Activated naive CD4-positive, alpha-beta T cell treated with anti-CD3 and anti-CD28 coated beads for 36 hours (primary cell): ENCODE data around the gene SCMH1. TPM values are rescaled to one million over a fixed set of nuclear protein-coding genes. Genes with fewer than 3 reads are reported as not detected.
A peak's percentile ranks its signal among the peaks of the same experiment; 100 is the strongest.

ENCODE experiments used
- CTCF ChIA-PET: fragments of 350-600 bp; sonication (Branson Sonifier 250); formaldehyde crosslinking; loops from one replicate; lab custom pipeline; 2021; ENCODE audit warnings: antibody characterized with exemption; lab: Charles Lee
- DNase-seq: peaks from one replicate; pipeline ENCODE4 v3.0.0-alpha.2; 2020
- H3K27ac Mint-ChIP-seq: one replicate; pipeline ENCODE4 v1.8.0; 2021; ENCODE audit warnings: mild to moderate bottlenecking, mixed read lengths
- H3K27me3 Mint-ChIP-seq: one replicate; pipeline ENCODE4 v1.8.0; 2021; ENCODE audit warnings: low read depth, mixed read lengths
- H3K36me3 Mint-ChIP-seq: one replicate; pipeline ENCODE4 v1.8.0; 2021; ENCODE audit warnings: low read depth, mixed read lengths
- H3K4me1 Mint-ChIP-seq: one replicate; pipeline ENCODE4 v1.8.0; 2021; ENCODE audit warnings: low read depth, mixed read lengths
- H3K4me3 Mint-ChIP-seq: one replicate; pipeline ENCODE4 v1.8.0; 2021; ENCODE audit warnings: mild to moderate bottlenecking, moderate library complexity, mixed read lengths
- H3K9me3 Mint-ChIP-seq: one replicate; pipeline ENCODE4 v1.8.0; 2021; ENCODE audit warnings: mixed read lengths
- intact Hi-C: fragments of 100-400 bp; cut with micrococcal nuclease; formaldehyde crosslinking; loops from one replicate; pipeline ENCODE4 v1.15.1; 2023
- total RNA-seq, 2 experiments: library from RNA; stranded (reverse); gene quantifications; one replicate each; pipeline ENCODE4 v1.2.3, GENCODE V29; 2021

SCMH1 gene
- total RNA-seq, 2 experiments from 2014 or later, result 17.8 to 20.7 TPM

DNA sequence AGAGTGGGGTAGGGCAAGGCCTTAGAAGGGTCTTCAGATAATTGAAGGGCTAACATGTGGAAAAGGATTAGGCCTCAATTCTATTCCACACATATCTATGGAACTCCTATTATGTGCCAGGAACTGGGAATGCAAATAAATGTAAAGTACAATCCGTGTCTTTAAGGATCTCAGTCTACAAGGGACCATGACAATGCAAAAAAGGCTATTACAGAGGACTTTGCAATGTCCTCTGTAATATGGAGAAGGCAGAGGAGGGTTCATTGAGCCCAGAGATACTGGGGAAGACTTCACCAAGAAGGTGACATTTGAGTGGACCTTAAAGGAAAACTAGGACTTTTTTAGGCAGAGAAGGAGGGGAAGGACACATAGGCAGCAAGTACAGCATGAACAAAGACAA, 4.5 kb upstream of the SCMH1 start:
- DNase-seq, result no peak
- Mint-ChIP-seq H3K36me3 (no peaks in the 10 kb centered on the region), H3K9me3 (no peaks in the 10 kb centered on the region), H3K4me3 (no peak overlapping the region), H3K27me3 (no peaks in the 10 kb centered on the region), H3K4me1 (peaks cover 5% of the 10 kb centered on the region), H3K27ac (no peak overlapping the region)
- intact Hi-C loops, result loop anchor here (10.0 kb wide), 1 partner anchor 382 kb away; the partner anchor contains the start of gene CITED4
- CTCF ChIA-PET, result interaction anchor here (0.6 kb wide), 1 partner anchor 75 kb away, joined by 3 read pairs; no protein-coding TSS in a partner anchor

DNA sequence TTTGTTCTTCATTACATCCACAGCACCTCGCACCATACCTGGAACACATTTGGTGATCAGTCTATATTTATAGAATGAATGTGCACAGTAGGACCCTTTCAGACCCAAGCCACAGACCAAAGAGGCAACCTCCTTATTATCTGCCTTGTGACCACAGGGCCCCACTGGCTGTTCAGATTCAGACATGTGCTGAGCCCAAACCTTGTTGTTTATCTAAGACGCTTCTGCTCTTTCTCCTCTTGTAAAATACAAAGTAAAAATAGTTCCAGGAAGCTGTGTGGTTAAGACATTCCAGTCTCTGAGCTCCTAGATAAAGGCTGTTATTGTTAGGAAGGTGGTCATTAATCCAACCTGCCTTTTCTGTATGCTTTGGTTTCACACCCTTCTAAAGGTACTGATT, 3.6 kb upstream of the SCMH1 start:
- no peaks in the 10 kb centered on the region for H3K9me3 Mint-ChIP-seq
- DNase-seq, result no peak
- no peak overlapping the region for H3K4me3 Mint-ChIP-seq
- H3K4me1 Mint-ChIP-seq, result peaks cover 9% of the 10 kb centered on the region
- H3K36me3 Mint-ChIP-seq, result peaks cover 1% of the 10 kb centered on the region
- no peaks in the 10 kb centered on the region for H3K27me3 Mint-ChIP-seq
- no peak overlapping the region for H3K27ac Mint-ChIP-seq
- CTCF ChIA-PET, result interaction anchor here (0.6 kb wide), 1 partner anchor 74 kb away, joined by 3 read pairs; no protein-coding TSS in a partner anchor
- intact Hi-C loops, result loop anchor here (10.0 kb wide), 1 partner anchor 381 kb away; the partner anchor contains the start of gene CITED4

GRCh38 chr1:41243079-41243385, 926 bp upstream of the SCMH1 start:
- Mint-ChIP-seq H3K9me3 (no peaks in the 10 kb centered on the region), H3K4me1 (peaks cover 18% of the 10 kb centered on the region), H3K27me3 (no peaks in the 10 kb centered on the region), H3K36me3 (peaks cover 2% of the 10 kb centered on the region), H3K4me3 (peak overlapping the region; percentile 70), H3K27ac (peak overlapping the region; percentile 74)
- CTCF ChIA-PET, result no interaction called here
- intact Hi-C loops, result loop anchor here (10.0 kb wide), 1 partner anchor 378 kb away; the partner anchor contains the start of gene CITED4
- no peak for DNase-seq

DNA sequence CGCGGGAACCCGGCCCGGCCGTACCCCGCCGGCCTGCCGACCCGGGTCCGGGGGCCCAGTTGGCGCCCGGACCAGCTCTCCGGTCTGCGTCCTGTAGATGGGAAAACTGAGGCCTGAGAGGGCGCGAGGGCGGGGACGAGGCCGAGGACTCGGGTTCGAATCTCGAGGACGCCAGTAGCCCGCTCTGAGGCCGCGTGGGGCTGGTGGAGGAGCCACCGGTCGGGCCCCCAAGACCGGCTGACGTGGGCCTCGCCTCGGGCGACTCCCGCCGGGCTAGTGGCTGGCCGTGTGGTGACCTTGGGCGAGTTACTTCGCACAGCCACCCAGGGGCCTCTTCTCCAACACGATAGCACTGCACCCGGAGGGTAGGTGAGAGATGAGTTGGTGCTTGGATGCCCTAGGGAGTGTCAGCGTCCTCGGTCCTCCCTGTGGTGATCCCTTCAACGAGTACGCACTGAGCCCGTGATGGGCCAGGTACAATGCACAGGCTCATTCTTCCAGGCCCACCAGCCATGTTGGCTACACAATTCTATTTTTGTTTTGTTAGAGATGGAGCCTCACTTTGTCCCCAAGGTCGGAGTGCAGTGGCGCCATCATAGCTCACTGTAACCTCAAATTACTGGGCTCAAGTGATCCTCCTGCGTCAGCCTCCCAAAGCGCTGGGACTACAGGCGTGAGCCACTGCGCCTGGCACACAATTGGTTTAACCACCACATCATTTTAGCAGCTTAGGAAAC, 404 bp upstream of the SCMH1 start:
- intact Hi-C loops, result loop anchor here (1.0 to 10.0 kb wide), 2 partner anchors 239 to 378 kb away; partner anchors contain the start of gene CITED4
- CTCF ChIA-PET, result no interaction called here

DNA sequence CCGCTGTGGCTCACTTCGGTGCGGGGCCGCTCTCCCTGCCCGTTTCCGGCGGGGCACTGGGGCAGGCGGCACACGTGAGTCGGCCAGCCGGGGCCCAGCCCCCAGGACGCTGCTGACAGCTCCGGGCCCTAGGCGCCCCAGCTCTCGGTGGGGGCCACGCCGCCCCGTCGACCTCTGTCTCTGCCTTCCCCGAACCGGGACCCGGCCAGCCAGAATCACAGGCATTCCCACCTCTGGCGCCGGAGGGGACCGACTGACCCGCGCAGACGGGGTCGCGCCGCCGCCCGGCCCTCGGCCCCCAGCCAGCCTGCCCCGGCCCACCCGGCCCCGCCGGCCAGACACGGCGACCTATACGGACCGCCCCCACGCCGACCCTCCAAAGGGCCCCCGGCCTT, 755 bp downstream of the SCMH1 start:
- CTCF ChIA-PET, result interaction anchor here (0.8 to 0.9 kb wide), 2 partner anchors 46 to 616 kb away, joined by 3 read pairs; no protein-coding TSS in a partner anchor

More for the DNA sequence above, 404 bp upstream of the SCMH1 start:
- peaks cover 18% of the 10 kb centered on the region for H3K4me1 Mint-ChIP-seq
- peak; percentile 26 for DNase-seq
- H3K9me3 Mint-ChIP-seq, result no peaks in the 10 kb centered on the region
- H3K27me3 Mint-ChIP-seq, result no peaks in the 10 kb centered on the region
- peak overlapping the region; percentile 74 for H3K27ac Mint-ChIP-seq
- H3K36me3 Mint-ChIP-seq, result peaks cover 2% of the 10 kb centered on the region
- H3K4me3 Mint-ChIP-seq, result peak overlapping the region; percentile 70

GRCh38 chr1:41240781-41241353, 1.2 kb downstream of the SCMH1 start:
- no peaks in the 10 kb centered on the region for H3K9me3 Mint-ChIP-seq
- CTCF ChIA-PET, result interaction anchor here (0.7 to 0.9 kb wide), 4 partner anchors 25 to 616 kb away, joined by 3 to 4 read pairs (median 3); no protein-coding TSS in a partner anchor
- no peak for DNase-seq
- intact Hi-C loops, result loop anchor here (2.0 to 10.0 kb wide), 2 partner anchors 256 to 376 kb away; partner anchors contain the start of gene CITED4
- H3K36me3 Mint-ChIP-seq, result peaks cover 2% of the 10 kb centered on the region
- H3K27ac Mint-ChIP-seq, result peak overlapping the region; percentile 68
- H3K4me3 Mint-ChIP-seq, result peak overlapping the region; percentile 78
- H3K27me3 Mint-ChIP-seq, result no peaks in the 10 kb centered on the region
- peaks cover 18% of the 10 kb centered on the region for H3K4me1 Mint-ChIP-seq

More for the DNA sequence above, 755 bp downstream of the SCMH1 start:
- Mint-ChIP-seq H3K9me3 (no peaks in the 10 kb centered on the region), H3K4me3 (peak overlapping the region; percentile 78), H3K36me3 (peaks cover 2% of the 10 kb centered on the region), H3K27ac (no peak overlapping the region), H3K4me1 (peaks cover 18% of the 10 kb centered on the region), H3K27me3 (no peaks in the 10 kb centered on the region)
- intact Hi-C loops, result loop anchor here (2.0 to 10.0 kb wide), 2 partner anchors 257 to 377 kb away; partner anchors contain the start of gene CITED4
- DNase-seq, result peak; percentile 49

GRCh38 chr1:41239988-41240610, 2.0 kb downstream of the SCMH1 start:
- CTCF ChIA-PET, result interaction anchor here (0.7 to 0.9 kb wide), 4 partner anchors 24 to 615 kb away, joined by 3 to 4 read pairs (median 3); no protein-coding TSS in a partner anchor
- Mint-ChIP-seq H3K27me3 (no peaks in the 10 kb centered on the region), H3K27ac (peak overlapping the region; percentile 10), H3K9me3 (no peaks in the 10 kb centered on the region), H3K4me1 (peaks cover 18% of the 10 kb centered on the region), H3K36me3 (peaks cover 2% of the 10 kb centered on the region), H3K4me3 (peak overlapping the region; percentile 17)
- intact Hi-C loops, result loop anchor here (2.0 to 10.0 kb wide), 3 partner anchors 17 to 375 kb away; partner anchors contain the start of gene CITED4
- DNase-seq, result peak; percentile 11

DNA sequence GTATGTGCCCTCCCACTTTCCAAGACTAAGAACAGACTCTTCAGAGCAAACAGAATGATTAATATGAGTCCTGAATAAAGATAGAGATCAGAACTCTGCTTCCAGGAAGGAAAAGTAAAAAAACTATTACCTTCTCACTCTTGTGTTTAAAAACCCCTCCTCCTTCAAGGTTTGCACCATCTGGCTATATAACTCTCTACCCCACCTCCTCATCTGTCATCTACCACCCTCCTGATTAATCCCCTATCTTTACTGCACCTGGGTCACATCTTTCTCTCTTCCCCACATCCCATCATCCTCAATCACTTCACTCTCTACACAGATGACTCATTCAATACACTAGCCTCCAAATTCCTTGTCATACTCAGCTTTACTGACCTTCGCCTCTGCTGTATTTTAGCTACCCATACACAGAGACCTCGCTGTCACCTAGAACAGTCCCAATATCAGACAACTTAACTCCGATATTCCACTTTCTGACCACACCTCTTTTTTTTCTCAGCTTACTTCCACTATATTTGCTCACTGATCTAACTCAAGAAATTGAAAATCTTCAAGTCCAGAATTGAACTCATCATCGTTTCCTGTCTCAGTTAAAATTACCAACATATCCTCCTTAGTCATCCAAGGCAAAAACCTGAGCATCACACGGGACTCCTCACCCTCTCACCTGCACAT, 3.7 kb downstream of the SCMH1 start:
- no peaks in the 10 kb centered on the region for H3K27me3 Mint-ChIP-seq
- no peak overlapping the region for H3K27ac Mint-ChIP-seq
- DNase-seq, result peak; percentile 23
- H3K36me3 Mint-ChIP-seq, result peaks cover 2% of the 10 kb centered on the region
- CTCF ChIA-PET, result no interaction called here
- intact Hi-C loops, result loop anchor here (1.0 to 2.0 kb wide), 2 partner anchors 16 to 235 kb away; no protein-coding TSS in a partner anchor
- H3K4me3 Mint-ChIP-seq, result no peak overlapping the region
- no peaks in the 10 kb centered on the region for H3K9me3 Mint-ChIP-seq
- peaks cover 18% of the 10 kb centered on the region for H3K4me1 Mint-ChIP-seq

DNA sequence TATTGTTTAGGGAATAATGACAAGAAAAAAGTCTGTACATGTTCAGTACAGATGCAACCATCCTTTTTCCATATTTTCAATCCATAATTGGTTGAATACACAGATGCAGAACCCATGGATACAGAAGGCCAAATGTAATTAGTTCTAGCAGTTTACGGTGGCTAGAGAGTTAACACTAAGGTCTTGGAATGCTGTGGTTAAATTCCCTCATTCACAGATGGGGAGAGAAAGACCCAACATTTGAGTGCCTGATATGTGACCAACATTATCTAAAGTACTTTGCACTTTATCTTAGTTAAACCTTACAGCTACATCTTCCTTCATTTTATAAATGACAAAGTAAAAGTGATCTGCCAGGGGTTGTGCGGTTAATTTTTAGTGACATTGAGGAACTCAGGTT, 5.3 kb downstream of the SCMH1 start:
- Mint-ChIP-seq H3K9me3 (no peaks in the 10 kb centered on the region), H3K4me3 (no peak overlapping the region), H3K36me3 (peaks cover 2% of the 10 kb centered on the region), H3K27ac (no peak overlapping the region), H3K27me3 (no peaks in the 10 kb centered on the region), H3K4me1 (peaks cover 13% of the 10 kb centered on the region)
- no peak for DNase-seq
- CTCF ChIA-PET, result interaction anchor here (0.7 kb wide), 1 partner anchor 32 kb away, joined by 3 read pairs; no protein-coding TSS in a partner anchor
- intact Hi-C loops, result no loop called here

GRCh38 chr1:41235893-41236292, 6.2 kb downstream of the SCMH1 start:
- H3K9me3 Mint-ChIP-seq, result no peaks in the 10 kb centered on the region
- intact Hi-C loops, result no loop called here
- peaks cover 11% of the 10 kb centered on the region for H3K4me1 Mint-ChIP-seq
- H3K36me3 Mint-ChIP-seq, result peaks cover 2% of the 10 kb centered on the region
- no peak for DNase-seq
- H3K4me3 Mint-ChIP-seq, result no peak overlapping the region
- H3K27me3 Mint-ChIP-seq, result no peaks in the 10 kb centered on the region
- CTCF ChIA-PET, result no interaction called here
- H3K27ac Mint-ChIP-seq, result no peak overlapping the region

GRCh38 chr1:41233708-41234107, 8.4 kb downstream of the SCMH1 start:
- no peak overlapping the region for H3K27ac Mint-ChIP-seq
- no peaks in the 10 kb centered on the region for H3K27me3 Mint-ChIP-seq
- H3K36me3 Mint-ChIP-seq, result peaks cover 4% of the 10 kb centered on the region
- DNase-seq, result no peak
- no peaks in the 10 kb centered on the region for H3K9me3 Mint-ChIP-seq
- no peaks in the 10 kb centered on the region for H3K4me1 Mint-ChIP-seq
- intact Hi-C loops, result no loop called here
- no peak overlapping the region for H3K4me3 Mint-ChIP-seq
- CTCF ChIA-PET, result no interaction called here
